GM10266 (cell line): Measurements from ENCODE around the gene MYO5B.

Experiments
- DNase-seq: peaks from one replicate; pipeline ENCODE4 v3.0.0; 2012; ENCODE audit errors: extremely low spot score
- CTCF ChIP-seq: IDR thresholded peaks from 2 replicates; pipeline ENCODE4 v1.5.1; 2012; ENCODE audit warnings: mild to moderate bottlenecking, low read depth; ENCODE audit not compliant: control insufficient read depth, insufficient read depth; ENCODE audit errors: missing control alignments

The MYO5B gene

GRCh38 chr18:49833814-49834213, 361.1 kb downstream of the MYO5B start:
- no peak for TF ChIP-seq CTCF

GRCh38 chr18:49832221-49832647, 362.7 kb downstream of the MYO5B start:
- no peak for TF ChIP-seq CTCF
- no peak for DNase-seq

More at GRCh38 chr18:49833814-49834213, 361.1 kb downstream of the MYO5B start:
- no peak for DNase-seq

- no peak for DNase-seq
- TF ChIP-seq CTCF = no peak
Observed at GRCh38 chr18:49827996-49828395, 367.0 kb downstream of the MYO5B start.

- TF ChIP-seq CTCF = no peak
- DNase-seq = no peak
Observed at GRCh38 chr18:49819823-49820671, 374.9 kb downstream of the MYO5B start.

- no peak for TF ChIP-seq CTCF
Observed at GRCh38 chr18:49819071-49819662, 375.8 kb downstream of the MYO5B start.

GRCh38 chr18:49817947-49818346, 377.0 kb downstream of the MYO5B start:
- no peak for DNase-seq
- no peak for TF ChIP-seq CTCF

More at GRCh38 chr18:49819071-49819662, 375.8 kb downstream of the MYO5B start:
- no peak for DNase-seq

GRCh38 chr18:49815927-49816326, 379.0 kb downstream of the MYO5B start:
- DNase-seq = no peak
- no peak for TF ChIP-seq CTCF
